ENCODE data around the gene MSH5.

Gene MSH5

GRCh38 chr6:31765910-31766794 is 26.3 kb downstream of the MSH5 start:
- H3K4me3 ChIP-seq (replicated peaks; ENCODE audit: low read depth, low read length), result peak overlapping the region; percentile 12
- DNase-seq (ENCODE audit: low read depth), result no peak
- no peak for TF ChIP-seq CTCF (IDR thresholded peaks at IDR 0.05; ENCODE audit: low read length, missing control alignments)

- H3K4me3 ChIP-seq (replicated peaks; ENCODE audit: low read depth, low read length), result no peak overlapping the region
- no peak for TF ChIP-seq CTCF (IDR thresholded peaks at IDR 0.05; ENCODE audit: low read length, missing control alignments)
These were observed 27.4 kb downstream of the MSH5 start for GRCh38 chr6:31767096-31767645.

GRCh38 chr6:31768363-31769257 is 28.8 kb downstream of the MSH5 start:
- no peak for DNase-seq (ENCODE audit: low read depth)
- TF ChIP-seq CTCF (IDR thresholded peaks at IDR 0.05; ENCODE audit: low read length, missing control alignments), result no peak
- no peak overlapping the region for H3K4me3 ChIP-seq (replicated peaks; ENCODE audit: low read depth, low read length)

More at GRCh38 chr6:31767096-31767645, 27.4 kb downstream of the MSH5 start:
- no peak for DNase-seq (ENCODE audit: low read depth)

- peak; percentile 64 for DNase-seq (ENCODE audit: low read depth)
- TF ChIP-seq CTCF (IDR thresholded peaks at IDR 0.05; ENCODE audit: low read length, missing control alignments), result peak; percentile 81
- H3K4me3 ChIP-seq (replicated peaks; ENCODE audit: low read depth, low read length), result no peak overlapping the region
These were observed 30.0 kb downstream of the MSH5 start for GRCh38 chr6:31769684-31770371.

- H3K4me3 ChIP-seq (replicated peaks; ENCODE audit: low read depth, low read length), result no peak overlapping the region
- TF ChIP-seq CTCF (IDR thresholded peaks at IDR 0.05; ENCODE audit: low read length, missing control alignments), result no peak
- DNase-seq (ENCODE audit: low read depth), result no peak
These were observed 31.1 kb downstream of the MSH5 start for GRCh38 chr6:31770860-31771259.

GRCh38 chr6:31771992-31772358 is 32.2 kb downstream of the MSH5 start:
- peak; percentile 45 for DNase-seq (ENCODE audit: low read depth)
- TF ChIP-seq CTCF (IDR thresholded peaks at IDR 0.05; ENCODE audit: low read length, missing control alignments), result no peak
- no peak overlapping the region for H3K4me3 ChIP-seq (replicated peaks; ENCODE audit: low read depth, low read length)
